Transverse colon (tissue), 4 donors: ENCODE data around the gene MYH11. TPM values are rescaled to one million over a fixed set of nuclear protein-coding genes. Genes with fewer than 3 reads are reported as not detected.
A peak's percentile ranks its signal among the peaks of the same experiment; 100 is the strongest.

ENCODE experiments used
- DNase-seq: peaks from one replicate; pipeline ENCODE4 v3.0.0-alpha.2; 2019
- H3K27ac ChIP-seq, 4 donors: fragments of 200-600 bp; sonication (generic); 2 replicates each; pipeline ENCODE4 v1.5.1; 2016 to 2018; ENCODE audit warnings: inconsistent platforms in 4 of 4
- H3K27me3 ChIP-seq: fragments of 200-600 bp; sonication (generic); 2 replicates; pipeline ENCODE4 v1.5.1; 2017; ENCODE audit warnings: inconsistent platforms
- H3K36me3 ChIP-seq, 4 donors: fragments of 200-600 bp; sonication (generic); 2 replicates each; pipeline ENCODE4 v1.5.1; 2017 to 2019; ENCODE audit warnings: inconsistent platforms in 4 of 4
- H3K4me1 ChIP-seq, 4 donors: fragments of 200-600 bp; sonication (generic); 2 replicates each; pipeline ENCODE4 v1.5.1; 2017 to 2020; ENCODE audit warnings: inconsistent platforms in 4 of 4
- H3K4me3 ChIP-seq, 4 donors: fragments of 200-600 bp; sonication (generic); 1 replicate in 1 of 4; 2 replicates in 3 of 4; pipeline versions ENCODE4 v1.5.1 to v1.6.1; 2017 to 2019; ENCODE audit warnings: inconsistent platforms in 4 of 4
- H3K9me3 ChIP-seq, 2 donors: fragments of 200-600 bp; sonication (generic); 2 replicates each; pipeline ENCODE4 v1.5.1; 2017 to 2019; ENCODE audit warnings: inconsistent platforms in 2 of 2
- CTCF ChIP-seq, 5 experiments: fragments of 200-600 bp in 3 of 5; fragments of 450-650 bp in 2 of 5; sonication (generic) in 3 of 5; IDR thresholded peaks; 1 replicate in 2 of 5; 2 replicates in 3 of 5; pipeline ENCODE4 v1.5.1; 2016 to 2017; ENCODE audit warnings: antibody characterized with exemption in 5 of 5, inconsistent platforms in 3 of 5, mild to moderate bottlenecking in 2 of 5, moderate library complexity in 1 of 5
- EP300 ChIP-seq: sonication (generic); formaldehyde crosslinking; IDR thresholded peaks from one replicate; pipeline ENCODE4 v1.6.1; 2017; ENCODE audit warnings: antibody characterized with exemption, low read depth
- POLR2A ChIP-seq: fragments of 450-650 bp; IDR thresholded peaks from one replicate; pipeline ENCODE4 v1.6.1; 2016; ENCODE audit warnings: antibody characterized with exemption, mild to moderate bottlenecking, moderate library complexity
- POLR2AphosphoS5 ChIP-seq, 3 donors: sonication (generic); formaldehyde crosslinking; IDR thresholded peaks; one replicate each; pipeline ENCODE4 v1.6.1; 2016; ENCODE audit warnings: antibody characterized with exemption in 3 of 3
- WGBS, 2 donors: methylation state at CpG; one replicate each; pipeline ENCODE4 v1.1.5; 2018; ENCODE audit warnings: low coverage in 1 of 2; 5-methylcytosine and 5-hydroxymethylcytosine counted together
- in situ Hi-C, 4 donors: fragments of 200-750 bp; cut with MboI; loops; one replicate each; pipeline versions ENCODE4 v1.15.0 to v1.15.1; 2017; ENCODE audit warnings: low sequenced_read_pairs in 3 of 4, low pct_ligation_motif_present in 1 of 4, low pct_unique_long_range_greater_than_20kb in 1 of 4
- intact Hi-C: fragments of 100-400 bp; cut with DNase I; formaldehyde crosslinking; loops from one replicate; pipeline ENCODE4 v1.15.1; 2023; ENCODE audit warnings: low total_unique reads
- total RNA-seq, 4 donors: library from RNA; depleted of rRNA; stranded (reverse); fragments of >200 nt; gene quantifications; one replicate each; pipeline ENCODE4 v1.1.0, GENCODE V29; 2016

The MYH11 gene
- total RNA-seq, 4 donors from 2014 or later: 619 to 1,914 (median 1,058) TPM

- H3K4me1 ChIP-seq: peaks cover 5 to 54% (median 12%) of the 10 kb centered on the region in 4 donors
- intact Hi-C loops: no loop called here
- no peaks in the 10 kb centered on the region for H3K9me3 ChIP-seq
- H3K27me3 ChIP-seq: no peaks in the 10 kb centered on the region
- in situ Hi-C loops: no loop called here
- TF ChIP-seq POLR2AphosphoS5 (IDR thresholded peaks at IDR 0.05) (peak; percentile 55 to 71 (median 69)), POLR2A (no peak)
- peak; percentile 65 for DNase-seq
- H3K27ac ChIP-seq: peak overlapping the region; percentile 66 to 92 (median 83)
- 44 to 50% methylated on average over 1 to 9 of the region's 9 CpGs for WGBS, 2 donors
- no peaks in the 10 kb centered on the region for H3K36me3 ChIP-seq
- no peak overlapping the region for H3K4me3 ChIP-seq
These were observed 27.4 kb downstream of the MYH11 start for GRCh38 chr16:15829460-15829859.

- peaks cover 5 to 44% (median 12%) of the 10 kb centered on the region in 4 donors for H3K4me1 ChIP-seq
- no peak for TF ChIP-seq POLR2A
- no peak for TF ChIP-seq EP300
- TF ChIP-seq CTCF (IDR thresholded peaks at IDR 0.05): no peak
- TF ChIP-seq POLR2AphosphoS5 (IDR thresholded peaks at IDR 0.05): no peak
- in situ Hi-C loops: no loop called here
- peak overlapping the region; percentile 66 to 92 (median 83) for H3K27ac ChIP-seq
- DNase-seq: no peak
- H3K9me3 ChIP-seq: no peaks in the 10 kb centered on the region
- no peaks in the 10 kb centered on the region for H3K36me3 ChIP-seq
- no peaks in the 10 kb centered on the region for H3K27me3 ChIP-seq
- no peak overlapping the region for H3K4me3 ChIP-seq
- intact Hi-C loops: no loop called here
- WGBS, 2 donors: 81 to 82% methylated on average over 6 to 11 of the region's 11 CpGs
These were observed 29.0 kb downstream of the MYH11 start for GRCh38 chr16:15827709-15828343.

GRCh38 chr16:15827299-15827698 lies 29.5 kb downstream of the MYH11 start:
- TF ChIP-seq POLR2A (no peak), POLR2AphosphoS5 (IDR thresholded peaks at IDR 0.05) (no peak), CTCF (IDR thresholded peaks at IDR 0.05) (no peak)
- peaks cover 5 to 44% (median 12%) of the 10 kb centered on the region in 4 donors for H3K4me1 ChIP-seq
- 81 to 92% methylated on average over 5 to 7 of the region's 7 CpGs for WGBS, 2 donors
- H3K27ac ChIP-seq: peak overlapping the region; percentile 66 to 92 (median 83)
- DNase-seq: no peak
- no peak overlapping the region for H3K4me3 ChIP-seq
- H3K27me3 ChIP-seq: no peaks in the 10 kb centered on the region
- no peaks in the 10 kb centered on the region for H3K36me3 ChIP-seq
- in situ Hi-C loops: no loop called here
- H3K9me3 ChIP-seq: no peaks in the 10 kb centered on the region
- intact Hi-C loops: no loop called here

- Histone ChIP-seq H3K4me3 (no peak overlapping the region), H3K27me3 (no peaks in the 10 kb centered on the region), H3K36me3 (no peaks in the 10 kb centered on the region), H3K9me3 (no peaks in the 10 kb centered on the region), H3K27ac (peak overlapping the region; percentile 60 to 92 (median 83)), H3K4me1 (peaks cover 4 to 39% (median 12%) of the 10 kb centered on the region in 4 donors)
- WGBS, 2 donors: 53 to 54% methylated on average over 6 to 9 of the region's 9 CpGs
- no peak for TF ChIP-seq CTCF (IDR thresholded peaks at IDR 0.05)
- TF ChIP-seq POLR2AphosphoS5 (IDR thresholded peaks at IDR 0.05): peak in 1 of 3 donors; percentile 6
- no peak for TF ChIP-seq POLR2A
- DNase-seq: no peak
- intact Hi-C loops (no loop called here), in situ Hi-C loops (no loop called here)
These were observed 31.0 kb downstream of the MYH11 start for GRCh38 chr16:15825750-15826305.
